K562 (cell line): ENCODE results near the gene PRCP.
"Not testable (repeated sequence)": the region's sequence is repeated elsewhere in the genome, so short reads cannot be mapped to it uniquely, and the experiment has no call there.

Experiments
- MAFF ChIP-seq: IDR thresholded peaks from 2 replicates; pipeline ENCODE4 v1.6.1; 2012; ENCODE audit warnings: low read length, improper control_type of control experiment
- MAX ChIP-seq: sonication (generic); formaldehyde crosslinking; IDR thresholded peaks from 2 replicates; pipeline ENCODE4 v1.9.0; 2022; ENCODE audit warnings: mild to moderate bottlenecking, missing genetic modification reagents
- MTA1 ChIP-seq: fragments of 450-650 bp; IDR thresholded peaks from 2 replicates; pipeline ENCODE4 v1.6.1; 2017; ENCODE audit warnings: borderline replicate concordance
- TF ChIP-seq, protein P1 (sequence below), 2 experiments: fragments of 450-650 bp; conservative IDR thresholded peaks; 2 replicates each; pipeline ENCODE4 v1.6.1; 2017; ENCODE audit warnings: mild to moderate bottlenecking in 2 of 2, moderate library complexity in 2 of 2

DNA sequence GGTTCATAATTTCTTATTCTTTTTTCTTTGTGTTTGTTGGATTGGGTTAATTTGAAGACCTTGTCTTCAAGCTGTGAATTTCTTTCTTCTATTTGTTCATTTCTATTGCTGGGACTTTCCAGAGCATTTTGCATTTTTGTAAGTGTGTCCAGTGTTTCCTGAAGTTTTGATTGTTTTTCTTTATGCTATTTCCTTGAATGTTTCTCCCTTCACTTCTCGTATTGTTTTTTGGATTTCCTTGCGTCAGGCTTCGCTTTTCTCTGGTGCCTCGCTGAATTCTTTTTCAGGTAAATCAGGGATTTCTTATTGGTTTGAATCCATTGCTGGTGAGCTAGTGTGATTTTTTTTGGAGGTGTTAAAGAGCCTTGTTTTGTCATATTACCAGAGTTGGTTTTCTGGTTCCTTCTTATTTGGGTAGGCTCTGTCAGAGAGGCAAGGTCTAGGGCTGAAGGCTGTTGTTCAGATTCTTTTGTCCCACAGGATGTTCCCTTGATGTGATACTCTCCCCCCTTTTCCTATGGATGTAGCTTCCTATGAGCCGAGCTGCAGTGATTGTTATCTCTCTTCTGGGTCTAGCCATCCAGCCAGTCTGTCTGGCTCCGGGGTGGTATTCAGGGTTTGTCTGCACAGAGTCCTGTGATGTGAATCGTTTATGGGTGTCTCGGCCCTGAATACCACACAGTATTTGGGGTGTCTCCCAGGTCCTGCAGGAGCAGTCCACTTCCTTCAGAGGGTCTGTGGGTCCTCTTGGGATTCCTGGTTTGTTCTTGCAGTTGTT, 22.4 kb upstream of the PRCP start:
- not testable (repeated sequence) for TF ChIP-seq MAX, MTA1, MAFF
- TF ChIP-seq, protein P1, sequence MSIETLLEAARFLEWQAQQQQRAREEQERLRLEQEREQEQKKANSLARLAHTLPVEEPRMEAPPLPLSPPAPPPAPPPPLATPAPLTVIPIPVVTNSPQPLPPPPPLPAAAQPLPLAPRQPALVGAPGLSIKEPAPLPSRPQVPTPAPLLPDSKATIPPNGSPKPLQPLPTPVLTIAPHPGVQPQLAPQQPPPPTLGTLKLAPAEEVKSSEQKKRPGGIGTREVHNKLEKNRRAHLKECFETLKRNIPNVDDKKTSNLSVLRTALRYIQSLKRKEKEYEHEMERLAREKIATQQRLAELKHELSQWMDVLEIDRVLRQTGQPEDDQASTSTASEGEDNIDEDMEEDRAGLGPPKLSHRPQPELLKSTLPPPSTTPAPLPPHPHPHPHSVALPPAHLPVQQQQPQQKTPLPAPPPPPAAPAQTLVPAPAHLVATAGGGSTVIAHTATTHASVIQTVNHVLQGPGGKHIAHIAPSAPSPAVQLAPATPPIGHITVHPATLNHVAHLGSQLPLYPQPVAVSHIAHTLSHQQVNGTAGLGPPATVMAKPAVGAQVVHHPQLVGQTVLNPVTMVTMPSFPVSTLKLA (conservative IDR thresholded peaks at IDR 0.05) = not testable (repeated sequence)
